BE2C (cell line): ENCODE results near the gene SMIM13.

Experiments used
- DNase-seq: peaks from one replicate; pipeline ENCODE4 v3.0.0-alpha.2; 2020
- H3K27me3 ChIP-seq: fragments of 250-450 bp; sonication (Bioruptor Pico); 2 replicates; pipeline ENCODE4 v1.5.1; 2020; ENCODE audit warnings: mild to moderate bottlenecking
- H3K36me3 ChIP-seq: fragments of 250-450 bp; sonication (Bioruptor Pico); 2 replicates; pipeline ENCODE4 v1.5.1; 2020; ENCODE audit warnings: mild to moderate bottlenecking
- H3K4me1 ChIP-seq: fragments of 250-450 bp; sonication (Bioruptor Pico); 2 replicates; pipeline ENCODE4 v1.5.1; 2020
- H3K4me3 ChIP-seq: 2 replicates; pipeline ENCODE4 v1.5.1; 2011; ENCODE audit warnings: low read depth, low read length
- H3K9me3 ChIP-seq: fragments of 250-450 bp; sonication (Bioruptor Pico); 2 replicates; pipeline ENCODE4 v1.5.1; 2020
- TF ChIP-seq, protein P1 (sequence below): IDR thresholded peaks from 2 replicates; pipeline ENCODE4 v1.5.1; 2012; ENCODE audit warnings: mild to moderate bottlenecking, low read depth, low read length

SMIM13 gene

DNA sequence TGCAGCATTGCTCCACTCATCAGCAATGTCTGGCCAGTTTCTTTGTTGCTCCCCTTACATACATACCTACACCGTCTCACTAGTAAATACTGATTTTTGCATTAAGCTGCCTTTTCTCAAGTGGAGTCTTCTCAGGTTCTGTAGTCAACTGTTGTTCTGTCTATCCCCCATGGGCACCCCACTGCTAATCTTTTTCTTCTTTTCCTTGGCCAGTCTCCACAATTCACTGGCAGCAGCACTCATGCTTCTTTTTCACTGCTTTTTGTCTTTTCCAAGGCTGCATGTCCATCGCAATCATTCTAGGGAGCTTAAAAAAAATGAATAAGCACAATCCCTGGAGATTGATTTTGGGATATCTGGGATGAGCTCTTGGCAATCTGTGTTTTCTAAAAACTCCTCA is 28.2 kb downstream of the SMIM13 start:
- Histone ChIP-seq H3K36me3 (no peaks in the 10 kb centered on the region), H3K4me1 (no peaks in the 10 kb centered on the region), H3K9me3 (no peaks in the 10 kb centered on the region), H3K27me3 (no peaks in the 10 kb centered on the region), H3K4me3 (no peak overlapping the region)
- no peak for DNase-seq
- TF ChIP-seq, protein P1, sequence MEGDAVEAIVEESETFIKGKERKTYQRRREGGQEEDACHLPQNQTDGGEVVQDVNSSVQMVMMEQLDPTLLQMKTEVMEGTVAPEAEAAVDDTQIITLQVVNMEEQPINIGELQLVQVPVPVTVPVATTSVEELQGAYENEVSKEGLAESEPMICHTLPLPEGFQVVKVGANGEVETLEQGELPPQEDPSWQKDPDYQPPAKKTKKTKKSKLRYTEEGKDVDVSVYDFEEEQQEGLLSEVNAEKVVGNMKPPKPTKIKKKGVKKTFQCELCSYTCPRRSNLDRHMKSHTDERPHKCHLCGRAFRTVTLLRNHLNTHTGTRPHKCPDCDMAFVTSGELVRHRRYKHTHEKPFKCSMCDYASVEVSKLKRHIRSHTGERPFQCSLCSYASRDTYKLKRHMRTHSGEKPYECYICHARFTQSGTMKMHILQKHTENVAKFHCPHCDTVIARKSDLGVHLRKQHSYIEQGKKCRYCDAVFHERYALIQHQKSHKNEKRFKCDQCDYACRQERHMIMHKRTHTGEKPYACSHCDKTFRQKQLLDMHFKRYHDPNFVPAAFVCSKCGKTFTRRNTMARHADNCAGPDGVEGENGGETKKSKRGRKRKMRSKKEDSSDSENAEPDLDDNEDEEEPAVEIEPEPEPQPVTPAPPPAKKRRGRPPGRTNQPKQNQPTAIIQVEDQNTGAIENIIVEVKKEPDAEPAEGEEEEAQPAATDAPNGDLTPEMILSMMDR, result no peak

DNA sequence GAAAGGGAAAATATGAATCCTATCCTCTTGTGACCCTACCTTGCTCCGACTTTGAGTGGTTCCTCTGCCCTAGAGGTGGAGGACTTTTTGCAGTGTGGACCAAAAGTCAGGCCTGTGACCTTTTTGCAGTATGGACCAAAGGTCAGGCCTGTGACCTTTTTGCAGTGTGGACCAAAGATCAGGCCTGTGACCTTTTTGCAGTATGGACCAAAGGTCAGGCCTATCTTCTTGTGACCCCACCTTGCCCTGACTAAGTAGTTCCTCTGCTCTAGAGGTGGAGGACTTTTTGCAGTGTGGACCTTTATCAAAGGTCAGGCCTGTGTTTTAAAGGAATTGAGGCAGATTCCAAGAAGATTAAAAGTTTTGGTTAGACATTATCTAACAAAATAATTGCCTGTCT is 28.7 kb downstream of the SMIM13 start:
- no peaks in the 10 kb centered on the region for H3K9me3 ChIP-seq
- no peak overlapping the region for H3K4me3 ChIP-seq
- H3K27me3 ChIP-seq, result no peaks in the 10 kb centered on the region
- DNase-seq, result no peak
- TF ChIP-seq, protein P1, result no peak
- no peaks in the 10 kb centered on the region for H3K4me1 ChIP-seq
- no peaks in the 10 kb centered on the region for H3K36me3 ChIP-seq

DNA sequence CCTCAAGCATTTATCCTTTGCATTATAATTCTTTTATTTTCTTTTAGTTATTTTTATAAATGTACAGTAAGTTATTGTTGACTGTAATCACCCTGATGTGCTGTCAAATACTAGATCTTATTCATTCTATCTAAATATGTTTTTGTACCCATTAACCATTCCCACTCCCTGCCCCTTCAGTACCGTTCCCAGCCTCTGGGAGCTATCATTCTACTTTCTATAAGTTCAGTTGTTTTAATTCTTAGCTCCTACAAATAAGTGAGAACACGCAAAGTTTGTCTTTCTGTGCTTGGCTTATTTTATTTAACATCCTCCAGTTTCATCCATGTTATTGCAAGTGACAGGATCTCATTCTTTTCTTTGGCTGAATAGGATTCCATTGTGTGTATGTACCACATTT is 30.3 kb downstream of the SMIM13 start:
- H3K9me3 ChIP-seq, result no peaks in the 10 kb centered on the region
- TF ChIP-seq, protein P1, result peak; percentile 22
- DNase-seq, result no peak
- no peaks in the 10 kb centered on the region for H3K36me3 ChIP-seq
- H3K27me3 ChIP-seq, result no peaks in the 10 kb centered on the region
- no peak overlapping the region for H3K4me3 ChIP-seq
- H3K4me1 ChIP-seq, result no peaks in the 10 kb centered on the region

DNA sequence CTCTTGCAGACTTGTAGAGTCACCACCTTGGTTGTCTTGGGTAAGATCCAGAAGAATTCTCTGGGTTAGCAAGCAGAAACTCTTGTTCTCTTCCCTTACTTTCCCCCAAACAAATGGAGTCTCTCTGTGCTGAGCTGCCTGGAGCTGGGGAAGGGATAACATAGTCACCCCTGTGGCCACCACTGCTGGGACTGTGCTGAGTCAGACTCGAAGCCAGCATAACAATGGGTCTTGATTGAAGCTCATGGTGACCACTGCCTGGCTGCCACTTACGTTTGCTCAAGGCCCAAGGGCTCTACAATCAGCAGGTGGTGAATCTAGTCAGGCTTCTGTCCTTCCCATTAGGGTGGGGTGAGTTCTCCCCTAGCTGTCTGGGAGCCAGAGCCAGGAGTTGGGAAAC is 33.2 kb downstream of the SMIM13 start:
- TF ChIP-seq, protein P1, result no peak
- no peak for DNase-seq
- no peaks in the 10 kb centered on the region; the same call in 1 of the 2 replicates for H3K4me1 ChIP-seq
- no peak overlapping the region for H3K4me3 ChIP-seq
- no peaks in the 10 kb centered on the region for H3K36me3 ChIP-seq
- no peaks in the 10 kb centered on the region for H3K27me3 ChIP-seq
- no peaks in the 10 kb centered on the region for H3K9me3 ChIP-seq

DNA sequence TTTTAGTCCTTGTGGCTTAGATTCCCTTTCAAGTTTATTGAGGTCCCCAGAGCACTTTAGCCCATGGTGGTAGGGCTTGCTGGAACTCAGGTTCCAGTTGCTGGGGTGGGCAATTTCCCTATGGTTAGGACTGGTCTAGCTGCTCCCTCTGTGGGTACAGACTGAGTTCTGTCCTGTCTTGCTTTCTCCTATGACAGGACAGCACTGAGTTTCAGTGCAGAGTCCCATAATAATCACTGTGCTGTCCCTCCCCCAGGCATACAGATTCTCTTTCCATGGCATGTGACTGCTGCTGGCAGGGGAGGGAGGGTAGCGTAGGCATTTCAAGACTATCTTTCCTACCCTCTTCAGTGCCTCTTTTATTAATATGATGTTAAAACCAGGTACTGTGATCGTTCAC is 35.0 kb downstream of the SMIM13 start:
- TF ChIP-seq, protein P1, result no peak
- no peak for DNase-seq
- no peak overlapping the region for H3K4me3 ChIP-seq
- H3K9me3 ChIP-seq, result no peaks in the 10 kb centered on the region
- H3K4me1 ChIP-seq, result peaks cover 3% of the 10 kb centered on the region; the same call in 1 of the 2 replicates
- no peaks in the 10 kb centered on the region for H3K27me3 ChIP-seq
- H3K36me3 ChIP-seq, result no peaks in the 10 kb centered on the region

DNA sequence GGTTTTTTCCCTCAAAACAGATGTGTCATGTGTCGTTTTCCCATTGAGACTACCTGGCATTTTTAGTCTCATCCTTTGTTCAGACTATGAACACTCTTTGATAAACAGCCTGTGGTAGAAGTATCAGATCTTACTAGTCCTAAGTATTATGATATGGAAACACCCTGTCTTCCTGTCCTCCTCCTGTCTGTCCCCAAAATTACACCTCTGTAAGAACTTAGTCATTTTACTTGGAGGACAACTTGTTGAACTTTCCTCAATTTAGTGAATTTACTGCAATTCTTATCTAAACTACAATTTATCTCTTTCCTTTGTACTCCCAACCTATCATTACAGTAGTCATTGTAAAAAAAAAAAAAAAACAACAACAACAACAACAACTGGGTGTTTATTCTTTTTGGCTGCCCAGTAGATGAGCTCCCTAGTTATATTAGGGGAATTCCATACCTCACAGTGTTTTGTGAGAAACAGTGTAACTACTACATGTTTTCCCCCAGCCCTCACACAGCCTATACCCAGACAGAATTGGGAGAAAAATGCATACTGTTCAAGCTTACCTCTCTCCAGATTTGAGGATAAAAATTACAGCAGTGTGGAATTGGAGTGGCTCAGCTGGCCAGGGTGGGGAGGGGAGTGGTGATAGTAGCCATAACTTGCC is 36.4 kb downstream of the SMIM13 start:
- H3K27me3 ChIP-seq, result no peaks in the 10 kb centered on the region
- DNase-seq, result no peak
- TF ChIP-seq, protein P1, result no peak
- no peak overlapping the region for H3K4me3 ChIP-seq
- H3K9me3 ChIP-seq, result no peaks in the 10 kb centered on the region
- peaks cover 3% of the 10 kb centered on the region; the same call in 1 of the 2 replicates for H3K4me1 ChIP-seq
- H3K36me3 ChIP-seq, result peaks cover 3% of the 10 kb centered on the region
